ENCODE data around the gene USP37. TPM values are rescaled to one million over a fixed set of nuclear protein-coding genes. Genes with fewer than 3 reads are reported as not detected.

USP37 gene
- total RNA-seq, 4 donors from 2014 or later, result 6.7 to 15.0 (median 8.5) TPM

DNA sequence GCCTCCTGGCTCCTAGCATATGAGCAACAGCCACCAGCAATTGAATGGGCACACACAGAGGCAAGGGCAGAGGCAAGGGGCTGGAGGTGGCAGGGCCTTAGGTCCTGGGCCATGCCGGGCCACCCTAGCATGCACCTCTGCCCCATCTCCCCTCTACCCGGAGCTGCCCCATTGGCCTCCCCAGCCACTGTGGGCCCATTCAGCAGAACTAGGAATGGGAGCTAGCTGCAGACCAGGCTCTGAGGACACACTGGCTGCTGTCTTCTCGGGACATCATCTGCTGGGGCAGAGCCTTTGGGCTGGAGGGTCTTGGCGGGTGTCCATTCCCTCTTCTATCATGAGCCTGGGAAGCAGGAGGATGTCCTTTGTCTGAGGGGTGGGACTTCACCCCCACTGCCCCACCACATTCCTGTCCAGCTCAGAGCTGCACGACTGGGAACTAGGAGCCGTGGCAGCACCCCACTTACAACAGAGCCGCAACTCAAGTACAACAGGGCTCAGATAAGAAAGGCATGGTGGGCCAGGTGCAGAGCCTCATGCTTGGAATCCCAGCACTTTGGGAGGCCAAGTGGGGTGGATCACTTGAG is 148.4 kb downstream of the USP37 start:
- intact Hi-C loops (cut with DNase I), result no loop called here
- no peaks in the 10 kb centered on the region for H3K4me1 ChIP-seq
- no peaks in the 10 kb centered on the region for H3K9me3 ChIP-seq
- no peaks in the 10 kb centered on the region for H3K36me3 ChIP-seq
- no peak for TF ChIP-seq POLR2A (IDR thresholded peaks at IDR 0.05; ENCODE audit: low read depth)
- TF ChIP-seq POLR2AphosphoS5 (IDR thresholded peaks at IDR 0.05), result no peak
- TF ChIP-seq, protein P1, sequence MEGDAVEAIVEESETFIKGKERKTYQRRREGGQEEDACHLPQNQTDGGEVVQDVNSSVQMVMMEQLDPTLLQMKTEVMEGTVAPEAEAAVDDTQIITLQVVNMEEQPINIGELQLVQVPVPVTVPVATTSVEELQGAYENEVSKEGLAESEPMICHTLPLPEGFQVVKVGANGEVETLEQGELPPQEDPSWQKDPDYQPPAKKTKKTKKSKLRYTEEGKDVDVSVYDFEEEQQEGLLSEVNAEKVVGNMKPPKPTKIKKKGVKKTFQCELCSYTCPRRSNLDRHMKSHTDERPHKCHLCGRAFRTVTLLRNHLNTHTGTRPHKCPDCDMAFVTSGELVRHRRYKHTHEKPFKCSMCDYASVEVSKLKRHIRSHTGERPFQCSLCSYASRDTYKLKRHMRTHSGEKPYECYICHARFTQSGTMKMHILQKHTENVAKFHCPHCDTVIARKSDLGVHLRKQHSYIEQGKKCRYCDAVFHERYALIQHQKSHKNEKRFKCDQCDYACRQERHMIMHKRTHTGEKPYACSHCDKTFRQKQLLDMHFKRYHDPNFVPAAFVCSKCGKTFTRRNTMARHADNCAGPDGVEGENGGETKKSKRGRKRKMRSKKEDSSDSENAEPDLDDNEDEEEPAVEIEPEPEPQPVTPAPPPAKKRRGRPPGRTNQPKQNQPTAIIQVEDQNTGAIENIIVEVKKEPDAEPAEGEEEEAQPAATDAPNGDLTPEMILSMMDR (IDR thresholded peaks at IDR 0.05), result no peak
- no peak for TF ChIP-seq EP300 (IDR thresholded peaks at IDR 0.05)
- no peak for DNase-seq (ENCODE audit: extremely low spot score)
- H3K27me3 ChIP-seq, result no peaks in the 10 kb centered on the region
- 100% methylated on average over 1 of the region's 7 CpGs for WGBS
- H3K27ac ChIP-seq (replicated peaks in 1 of 4), result no peak overlapping the region
- H3K4me3 ChIP-seq, result no peak overlapping the region

DNA sequence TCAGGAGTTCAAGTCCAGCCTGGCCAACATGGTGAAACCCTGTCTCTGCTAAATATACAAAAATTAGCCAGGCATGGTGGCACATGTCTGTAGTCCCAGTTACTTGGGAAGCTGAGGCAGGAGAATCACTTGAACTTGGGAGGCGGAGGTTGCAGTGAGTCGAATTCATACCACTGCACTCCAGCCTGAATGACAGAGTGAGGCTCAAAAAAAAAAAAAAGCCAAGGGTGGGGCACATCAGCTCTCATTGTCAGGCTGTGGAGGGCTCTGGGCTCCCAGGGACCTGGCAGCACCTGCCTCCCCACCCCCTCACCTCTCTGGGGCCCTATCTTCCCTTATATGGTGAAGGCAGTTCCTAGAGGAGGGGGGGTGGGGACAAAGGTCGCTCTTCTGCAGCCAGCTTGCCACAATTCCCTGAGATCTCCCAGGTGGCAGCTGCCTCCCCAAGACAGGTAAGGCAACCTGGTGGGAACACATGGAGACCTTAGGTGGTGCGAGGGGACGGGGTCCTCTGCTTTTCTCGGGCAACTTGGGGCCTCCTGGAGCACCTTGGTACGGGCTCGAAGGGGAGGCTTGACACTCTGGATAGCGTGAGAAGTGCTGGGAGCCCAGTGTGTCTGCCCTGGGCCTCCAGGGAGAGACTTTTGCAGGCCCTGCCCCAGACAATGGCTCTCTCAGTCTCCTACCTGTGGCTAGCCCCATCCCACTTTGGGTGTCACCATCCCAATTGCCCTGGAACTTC is 149.3 kb downstream of the USP37 start, which contains the start of gene VIL1:
Gene VIL1, plus strand, starts transcription at position 407 of the 742 bp plus-strand sequence. CDS start 4,656 bp downstream, outside the sequence.
- no peak within 1 kb of the TSS for H3K27ac ChIP-seq (replicated peaks in 1 of 4)
- WGBS, result 82% methylated on average over 7 of the region's 9 CpGs
- no peak for DNase-seq (ENCODE audit: extremely low spot score)
- TF ChIP-seq EP300 (IDR thresholded peaks at IDR 0.05) (no peak), POLR2A (IDR thresholded peaks at IDR 0.05; ENCODE audit: low read depth) (no peak), POLR2AphosphoS5 (IDR thresholded peaks at IDR 0.05) (no peak)
- TF ChIP-seq, protein P1 (IDR thresholded peaks at IDR 0.05), result no peak
- no peaks in the 10 kb centered on the region for H3K9me3 ChIP-seq
- H3K27me3 ChIP-seq, result no peaks in the 10 kb centered on the region
- H3K4me1 ChIP-seq, result no peaks in the 10 kb centered on the region
- intact Hi-C loops (cut with DNase I), result no loop called here
- H3K36me3 ChIP-seq, result no peaks in the 10 kb centered on the region
- no peak within 1 kb of the TSS for H3K4me3 ChIP-seq

GRCh38 chr2:218418321-218418716 is 149.8 kb downstream of the USP37 start:
- 93% methylated on average over 5 of the region's 5 CpGs for WGBS
- H3K27ac ChIP-seq (replicated peaks in 1 of 4), result no peak overlapping the region
- intact Hi-C loops (cut with DNase I), result no loop called here
- no peaks in the 10 kb centered on the region for H3K36me3 ChIP-seq
- no peak for DNase-seq (ENCODE audit: extremely low spot score)
- no peaks in the 10 kb centered on the region for H3K27me3 ChIP-seq
- TF ChIP-seq POLR2AphosphoS5 (IDR thresholded peaks at IDR 0.05) (no peak), POLR2A (IDR thresholded peaks at IDR 0.05; ENCODE audit: low read depth) (no peak), EP300 (IDR thresholded peaks at IDR 0.05) (no peak)
- TF ChIP-seq, protein P1 (IDR thresholded peaks at IDR 0.05), result no peak
- no peak overlapping the region for H3K4me3 ChIP-seq
- no peaks in the 10 kb centered on the region for H3K4me1 ChIP-seq
- no peaks in the 10 kb centered on the region for H3K9me3 ChIP-seq

GRCh38 chr2:218407717-218408116 is 160.4 kb downstream of the USP37 start:
- Histone ChIP-seq H3K4me3 (peak overlapping the region in 1 of 4 donors; percentile 51), H3K36me3 (peaks cover 18 to 27% (median 25%) of the 10 kb centered on the region in 4 donors), H3K9me3 (no peaks in the 10 kb centered on the region), H3K27me3 (no peaks in the 10 kb centered on the region), H3K4me1 (peaks cover 36 to 51% (median 49%) of the 10 kb centered on the region in 4 donors), H3K27ac (replicated peaks in 1 of 4) (peak overlapping the region; percentile 81 to 90 (median 88))
- WGBS, result 86% methylated on average over 8 of the region's 8 CpGs
- intact Hi-C loops (cut with DNase I), result loop anchor here (5.0 kb wide), 3 partner anchors 60 to 255 kb away; partner anchors contain the start of genes CNOT9 and USP37
- no peak for DNase-seq (ENCODE audit: extremely low spot score)
- TF ChIP-seq, protein P1 (IDR thresholded peaks at IDR 0.05), result no peak
- TF ChIP-seq POLR2A (IDR thresholded peaks at IDR 0.05; ENCODE audit: low read depth), result no peak
- TF ChIP-seq POLR2AphosphoS5 (IDR thresholded peaks at IDR 0.05), result no peak
- TF ChIP-seq EP300 (IDR thresholded peaks at IDR 0.05), result no peak

Measured in esophagus muscularis mucosa (tissue), 4 donors.